Measurements from ENCODE around the gene PLB1.

Gene PLB1

DNA sequence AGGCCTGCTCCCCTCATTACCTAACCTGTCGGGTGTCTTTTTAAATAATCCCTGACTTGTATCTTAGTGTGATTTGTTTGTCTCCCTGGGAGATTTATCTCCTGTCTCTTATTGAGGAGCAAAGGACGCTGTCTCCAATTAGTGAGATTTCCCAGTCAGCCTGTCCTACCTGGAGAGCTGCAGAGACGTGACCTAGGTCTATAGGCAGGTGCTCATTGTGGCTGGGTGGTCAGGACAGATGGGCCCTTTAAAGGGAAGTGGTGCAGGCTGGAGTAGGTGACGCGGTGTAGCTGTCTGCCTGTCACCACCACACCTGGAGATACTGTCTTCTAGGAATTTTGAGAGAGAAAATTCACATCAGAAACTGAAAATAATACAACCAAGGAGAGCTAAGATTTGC is 28.0 kb downstream of the PLB1 start:
- no peaks in the 10 kb centered on the region for H3K27me3 ChIP-seq (ENCODE audit: insufficient read depth, poor library complexity, severe bottlenecking)

DNA sequence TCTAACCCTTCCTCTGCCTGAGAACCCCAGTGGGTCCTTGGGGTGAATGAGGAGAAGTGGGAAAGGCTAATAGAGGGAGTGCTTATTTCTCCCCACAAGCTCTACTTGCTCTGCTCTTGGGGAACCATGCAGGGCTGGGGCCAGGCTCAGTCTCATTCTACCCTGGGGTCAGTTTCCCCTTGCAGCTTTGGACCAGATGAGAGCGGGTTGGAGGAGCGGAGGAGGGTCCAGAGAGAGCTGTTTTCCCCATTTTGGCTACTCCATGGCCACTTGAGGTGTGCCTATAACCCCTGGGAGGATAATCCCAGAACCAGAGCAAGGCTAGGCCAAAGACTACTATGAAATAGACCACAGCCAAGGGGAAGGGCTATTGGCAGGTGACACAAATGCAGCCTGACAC is 29.6 kb downstream of the PLB1 start:
- H3K4me3 ChIP-seq (replicated peaks; ENCODE audit: insufficient read depth, low read length), result no peak overlapping the region

More for the DNA sequence above, 28.0 kb downstream of the PLB1 start:
- TF ChIP-seq, protein P1, sequence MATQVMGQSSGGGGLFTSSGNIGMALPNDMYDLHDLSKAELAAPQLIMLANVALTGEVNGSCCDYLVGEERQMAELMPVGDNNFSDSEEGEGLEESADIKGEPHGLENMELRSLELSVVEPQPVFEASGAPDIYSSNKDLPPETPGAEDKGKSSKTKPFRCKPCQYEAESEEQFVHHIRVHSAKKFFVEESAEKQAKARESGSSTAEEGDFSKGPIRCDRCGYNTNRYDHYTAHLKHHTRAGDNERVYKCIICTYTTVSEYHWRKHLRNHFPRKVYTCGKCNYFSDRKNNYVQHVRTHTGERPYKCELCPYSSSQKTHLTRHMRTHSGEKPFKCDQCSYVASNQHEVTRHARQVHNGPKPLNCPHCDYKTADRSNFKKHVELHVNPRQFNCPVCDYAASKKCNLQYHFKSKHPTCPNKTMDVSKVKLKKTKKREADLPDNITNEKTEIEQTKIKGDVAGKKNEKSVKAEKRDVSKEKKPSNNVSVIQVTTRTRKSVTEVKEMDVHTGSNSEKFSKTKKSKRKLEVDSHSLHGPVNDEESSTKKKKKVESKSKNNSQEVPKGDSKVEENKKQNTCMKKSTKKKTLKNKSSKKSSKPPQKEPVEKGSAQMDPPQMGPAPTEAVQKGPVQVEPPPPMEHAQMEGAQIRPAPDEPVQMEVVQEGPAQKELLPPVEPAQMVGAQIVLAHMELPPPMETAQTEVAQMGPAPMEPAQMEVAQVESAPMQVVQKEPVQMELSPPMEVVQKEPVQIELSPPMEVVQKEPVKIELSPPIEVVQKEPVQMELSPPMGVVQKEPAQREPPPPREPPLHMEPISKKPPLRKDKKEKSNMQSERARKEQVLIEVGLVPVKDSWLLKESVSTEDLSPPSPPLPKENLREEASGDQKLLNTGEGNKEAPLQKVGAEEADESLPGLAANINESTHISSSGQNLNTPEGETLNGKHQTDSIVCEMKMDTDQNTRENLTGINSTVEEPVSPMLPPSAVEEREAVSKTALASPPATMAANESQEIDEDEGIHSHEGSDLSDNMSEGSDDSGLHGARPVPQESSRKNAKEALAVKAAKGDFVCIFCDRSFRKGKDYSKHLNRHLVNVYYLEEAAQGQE (IDR thresholded peaks at IDR 0.05; ENCODE audit: insufficient replicate concordance, low read depth), result no peak
- TF ChIP-seq POLR2AphosphoS5 (IDR thresholded peaks at IDR 0.05; ENCODE audit: low read depth) (no peak), GABPA (IDR thresholded peaks at IDR 0.05; ENCODE audit: low read depth) (no peak), SPI1 (IDR thresholded peaks at IDR 0.05; ENCODE audit: borderline replicate concordance, low read depth) (no peak)
- TF ChIP-seq, protein P2, sequence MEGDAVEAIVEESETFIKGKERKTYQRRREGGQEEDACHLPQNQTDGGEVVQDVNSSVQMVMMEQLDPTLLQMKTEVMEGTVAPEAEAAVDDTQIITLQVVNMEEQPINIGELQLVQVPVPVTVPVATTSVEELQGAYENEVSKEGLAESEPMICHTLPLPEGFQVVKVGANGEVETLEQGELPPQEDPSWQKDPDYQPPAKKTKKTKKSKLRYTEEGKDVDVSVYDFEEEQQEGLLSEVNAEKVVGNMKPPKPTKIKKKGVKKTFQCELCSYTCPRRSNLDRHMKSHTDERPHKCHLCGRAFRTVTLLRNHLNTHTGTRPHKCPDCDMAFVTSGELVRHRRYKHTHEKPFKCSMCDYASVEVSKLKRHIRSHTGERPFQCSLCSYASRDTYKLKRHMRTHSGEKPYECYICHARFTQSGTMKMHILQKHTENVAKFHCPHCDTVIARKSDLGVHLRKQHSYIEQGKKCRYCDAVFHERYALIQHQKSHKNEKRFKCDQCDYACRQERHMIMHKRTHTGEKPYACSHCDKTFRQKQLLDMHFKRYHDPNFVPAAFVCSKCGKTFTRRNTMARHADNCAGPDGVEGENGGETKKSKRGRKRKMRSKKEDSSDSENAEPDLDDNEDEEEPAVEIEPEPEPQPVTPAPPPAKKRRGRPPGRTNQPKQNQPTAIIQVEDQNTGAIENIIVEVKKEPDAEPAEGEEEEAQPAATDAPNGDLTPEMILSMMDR (IDR thresholded peaks at IDR 0.05; ENCODE audit: insufficient read depth, low read length), result no peak
- DNase-seq (ENCODE audit: low read depth in 1 of 2, low spot score in 1 of 2), result no peak
- Histone ChIP-seq H3K4me3 (replicated peaks; ENCODE audit: insufficient read depth, low read length) (no peak overlapping the region), H3K27ac (replicated peaks) (no peak overlapping the region)

DNA sequence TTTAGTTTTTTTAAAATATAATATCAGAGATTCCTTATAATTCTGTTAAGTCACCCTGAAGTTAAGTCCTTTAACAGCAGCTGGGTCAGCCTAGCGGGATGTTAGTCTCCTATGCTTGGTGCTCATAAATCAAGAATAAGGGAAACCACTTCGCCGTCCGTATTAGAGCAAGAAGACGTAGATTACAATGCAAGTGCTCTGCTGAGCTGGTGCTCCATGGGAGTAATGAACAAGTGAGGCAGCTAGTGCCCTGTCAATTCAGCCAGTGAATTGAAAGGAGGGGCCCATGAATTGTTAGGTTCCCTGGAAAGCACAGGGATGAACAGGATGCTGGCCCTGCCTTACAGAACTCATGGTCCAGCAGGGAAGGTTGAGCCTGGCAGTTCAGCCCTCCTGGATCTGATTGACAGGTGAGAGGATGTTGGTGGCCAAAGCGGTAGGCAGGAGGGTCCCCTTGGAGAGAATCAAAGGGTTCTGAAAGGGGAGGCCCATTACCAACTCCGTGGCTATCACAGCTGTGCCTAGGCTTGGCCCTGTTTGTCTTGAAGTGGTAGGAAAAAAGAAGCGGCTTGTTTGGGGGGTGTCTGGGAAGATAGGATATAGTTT is 30.8 kb downstream of the PLB1 start:
- H3K4me3 ChIP-seq (replicated peaks; ENCODE audit: insufficient read depth, low read length), result no peak overlapping the region
- TF ChIP-seq SPI1 (IDR thresholded peaks at IDR 0.05; ENCODE audit: borderline replicate concordance, low read depth) (no peak), POLR2AphosphoS5 (IDR thresholded peaks at IDR 0.05; ENCODE audit: low read depth) (no peak)
- no peaks in the 10 kb centered on the region for H3K27me3 ChIP-seq (ENCODE audit: insufficient read depth, poor library complexity, severe bottlenecking)
- no peak overlapping the region for H3K27ac ChIP-seq (replicated peaks)
- no peak for DNase-seq (ENCODE audit: low read depth in 1 of 2, low spot score in 1 of 2)

More for the DNA sequence above, 29.6 kb downstream of the PLB1 start:
- TF ChIP-seq, protein P2 (IDR thresholded peaks at IDR 0.05; ENCODE audit: insufficient read depth, low read length), result no peak
- TF ChIP-seq, protein P1 (IDR thresholded peaks at IDR 0.05; ENCODE audit: insufficient replicate concordance, low read depth), result no peak
- TF ChIP-seq POLR2AphosphoS5 (IDR thresholded peaks at IDR 0.05; ENCODE audit: low read depth) (no peak), GABPA (IDR thresholded peaks at IDR 0.05; ENCODE audit: low read depth) (no peak)
- no peak overlapping the region for H3K27ac ChIP-seq (replicated peaks)
- no peaks in the 10 kb centered on the region for H3K27me3 ChIP-seq (ENCODE audit: insufficient read depth, poor library complexity, severe bottlenecking)
- DNase-seq (ENCODE audit: low read depth in 1 of 2, low spot score in 1 of 2), result no peak

DNA sequence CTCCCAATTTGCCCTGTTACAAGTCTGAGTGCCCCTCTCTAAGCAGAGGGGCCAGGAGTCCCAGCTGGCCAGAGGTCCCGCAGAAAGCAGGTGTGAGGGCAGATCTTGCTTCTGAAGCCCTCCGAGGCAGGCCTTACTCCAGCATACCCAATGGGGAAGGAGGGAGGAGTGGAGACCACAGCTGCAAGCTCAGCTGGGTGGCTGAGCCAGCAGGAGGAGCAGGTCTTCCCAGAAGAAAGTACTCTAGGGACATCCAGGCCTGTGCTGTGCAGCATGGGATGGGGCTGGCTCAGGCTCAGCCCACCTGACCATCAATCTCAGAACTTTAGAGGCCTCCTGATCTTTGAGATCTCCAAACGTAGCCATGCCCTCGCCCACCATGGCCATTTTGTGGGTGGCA is 31.3 kb downstream of the PLB1 start:
- TF ChIP-seq GABPA (IDR thresholded peaks at IDR 0.05; ENCODE audit: low read depth), result no peak
- TF ChIP-seq, protein P1 (IDR thresholded peaks at IDR 0.05; ENCODE audit: insufficient replicate concordance, low read depth), result no peak
- no peak for TF ChIP-seq SPI1 (IDR thresholded peaks at IDR 0.05; ENCODE audit: borderline replicate concordance, low read depth)
- TF ChIP-seq, protein P2 (IDR thresholded peaks at IDR 0.05; ENCODE audit: insufficient read depth, low read length), result no peak
- TF ChIP-seq POLR2AphosphoS5 (IDR thresholded peaks at IDR 0.05; ENCODE audit: low read depth), result no peak
- no peak overlapping the region for H3K4me3 ChIP-seq (replicated peaks; ENCODE audit: insufficient read depth, low read length)
- no peaks in the 10 kb centered on the region for H3K27me3 ChIP-seq (ENCODE audit: insufficient read depth, poor library complexity, severe bottlenecking)
- H3K27ac ChIP-seq (replicated peaks), result no peak overlapping the region
- no peak for DNase-seq (ENCODE audit: low read depth in 1 of 2, low spot score in 1 of 2)
